ENCODE data around the gene GFI1B. TPM values are rescaled to one million over a fixed set of nuclear protein-coding genes. Genes with fewer than 3 reads are reported as not detected.

Gene GFI1B
- total RNA-seq, 1 donor from 2014 or later = not detected

GRCh38 chr9:132946631-132947295 is 31.7 kb upstream of the GFI1B start:
- TF ChIP-seq CTCF (IDR thresholded peaks at IDR 0.05; ENCODE audit: insufficient read depth, low read depth, low read length) = no peak
- no peak for FAIRE-seq
- Histone ChIP-seq H3K4me1 (ENCODE audit: insufficient read depth, low read length) (peaks cover 21% of the 10 kb centered on the region), H3K79me2 (ENCODE audit: insufficient read depth, low read length) (peaks cover 27% of the 10 kb centered on the region), H2AFZ (ENCODE audit: low read depth, low read length) (peak overlapping the region; percentile 64), H3K27me3 (ENCODE audit: insufficient read depth, low read length) (no peaks in the 10 kb centered on the region), H4K20me1 (ENCODE audit: insufficient read depth, low read length) (peaks cover 20% of the 10 kb centered on the region), H3K27ac (ENCODE audit: low read depth, low read length) (no peak overlapping the region), H3K36me3 (ENCODE audit: insufficient read depth, low read length) (no peaks in the 10 kb centered on the region), H3K4me3 (ENCODE audit: insufficient read depth, low read depth, low read length) (no peak overlapping the region), H3K4me2 (ENCODE audit: low read length) (peak overlapping the region; percentile 49), H3K9ac (ENCODE audit: low read length) (no peak overlapping the region), H3K9me3 (ENCODE audit: insufficient read depth, low read depth, low read length) (no peaks in the 10 kb centered on the region)
- Mint-ChIP-seq H3K36me3 (ENCODE audit: low read depth, unreplicated experiment) (no peaks in the 10 kb centered on the region), H3K4me1 (ENCODE audit: low read depth, unreplicated experiment) (peaks cover 29% of the 10 kb centered on the region), H3K4me3 (ENCODE audit: unreplicated experiment) (no peak overlapping the region), H3K27me3 (ENCODE audit: low read depth, unreplicated experiment) (peaks cover 7% of the 10 kb centered on the region), H3K9me3 (ENCODE audit: unreplicated experiment) (no peaks in the 10 kb centered on the region), H3K27ac (ENCODE audit: unreplicated experiment) (peak overlapping the region; percentile 89)
- peak; percentile 18 for DNase-seq (ENCODE audit: low read depth)

GRCh38 chr9:132947756-132948155 is 30.7 kb upstream of the GFI1B start:
- TF ChIP-seq CTCF (IDR thresholded peaks at IDR 0.05; ENCODE audit: insufficient read depth, low read depth, low read length) = no peak
- H3K9me3 Mint-ChIP-seq (ENCODE audit: unreplicated experiment) = no peaks in the 10 kb centered on the region
- no peak overlapping the region for H3K27ac Mint-ChIP-seq (ENCODE audit: unreplicated experiment)
- Histone ChIP-seq H3K27me3 (ENCODE audit: insufficient read depth, low read length) (no peaks in the 10 kb centered on the region), H3K4me3 (ENCODE audit: insufficient read depth, low read depth, low read length) (no peak overlapping the region), H3K9ac (ENCODE audit: low read length) (no peak overlapping the region), H3K9me3 (ENCODE audit: insufficient read depth, low read depth, low read length) (no peaks in the 10 kb centered on the region), H3K36me3 (ENCODE audit: insufficient read depth, low read length) (no peaks in the 10 kb centered on the region), H3K27ac (ENCODE audit: low read depth, low read length) (no peak overlapping the region), H4K20me1 (ENCODE audit: insufficient read depth, low read length) (peaks cover 10% of the 10 kb centered on the region), H3K4me1 (ENCODE audit: insufficient read depth, low read length) (peaks cover 21% of the 10 kb centered on the region), H3K79me2 (ENCODE audit: insufficient read depth, low read length) (peaks cover 17% of the 10 kb centered on the region), H2AFZ (ENCODE audit: low read depth, low read length) (no peak overlapping the region), H3K4me2 (ENCODE audit: low read length) (no peak overlapping the region)
- peaks cover 24% of the 10 kb centered on the region for H3K4me1 Mint-ChIP-seq (ENCODE audit: low read depth, unreplicated experiment)
- DNase-seq (ENCODE audit: low read depth) (no peak), FAIRE-seq (no peak)
- peaks cover 7% of the 10 kb centered on the region for H3K27me3 Mint-ChIP-seq (ENCODE audit: low read depth, unreplicated experiment)
- no peak overlapping the region for H3K4me3 Mint-ChIP-seq (ENCODE audit: unreplicated experiment)
- no peaks in the 10 kb centered on the region for H3K36me3 Mint-ChIP-seq (ENCODE audit: low read depth, unreplicated experiment)

GRCh38 chr9:132948482-132949050 is 29.9 kb upstream of the GFI1B start:
- H3K9me3 Mint-ChIP-seq (ENCODE audit: unreplicated experiment) = no peaks in the 10 kb centered on the region
- Histone ChIP-seq H3K4me2 (ENCODE audit: low read length) (no peak overlapping the region), H3K9me3 (ENCODE audit: insufficient read depth, low read depth, low read length) (no peaks in the 10 kb centered on the region), H3K36me3 (ENCODE audit: insufficient read depth, low read length) (no peaks in the 10 kb centered on the region), H3K9ac (ENCODE audit: low read length) (no peak overlapping the region), H3K4me1 (ENCODE audit: insufficient read depth, low read length) (peaks cover 17% of the 10 kb centered on the region), H3K4me3 (ENCODE audit: insufficient read depth, low read depth, low read length) (no peak overlapping the region), H4K20me1 (ENCODE audit: insufficient read depth, low read length) (peaks cover 2% of the 10 kb centered on the region), H3K79me2 (ENCODE audit: insufficient read depth, low read length) (peaks cover 9% of the 10 kb centered on the region), H2AFZ (ENCODE audit: low read depth, low read length) (no peak overlapping the region), H3K27me3 (ENCODE audit: insufficient read depth, low read length) (no peaks in the 10 kb centered on the region), H3K27ac (ENCODE audit: low read depth, low read length) (no peak overlapping the region)
- no peak overlapping the region for H3K27ac Mint-ChIP-seq (ENCODE audit: unreplicated experiment)
- H3K27me3 Mint-ChIP-seq (ENCODE audit: low read depth, unreplicated experiment) = peaks cover 7% of the 10 kb centered on the region
- no peak for TF ChIP-seq CTCF (IDR thresholded peaks at IDR 0.05; ENCODE audit: insufficient read depth, low read depth, low read length)
- TF ChIP-seq EZH2 (IDR thresholded peaks at IDR 0.05; ENCODE audit: insufficient read depth, low read length) = no peak
- peak overlapping the region; percentile 29 for H3K4me3 Mint-ChIP-seq (ENCODE audit: unreplicated experiment)
- DNase-seq (ENCODE audit: low read depth) = no peak
- no peak for FAIRE-seq
- H3K36me3 Mint-ChIP-seq (ENCODE audit: low read depth, unreplicated experiment) = no peaks in the 10 kb centered on the region
- peaks cover 18% of the 10 kb centered on the region for H3K4me1 Mint-ChIP-seq (ENCODE audit: low read depth, unreplicated experiment)
